Jurkat, Clone E6-1 (cell line): ENCODE results near the gene SMIM12.
"Not testable (repeated sequence)": the region's sequence is repeated elsewhere in the genome, so short reads cannot be mapped to it uniquely, and the experiment has no call there.

Source experiments
- DNase-seq: peaks from one replicate; pipeline ENCODE4 v3.0.0-alpha.2; 2011; ENCODE audit warnings: low read depth, low spot score
- H3K4me3 ChIP-seq: 2 replicates; pipeline ENCODE4 v1.5.1; 2011; ENCODE audit warnings: mild to moderate bottlenecking, low read length, control low read depth, moderate library complexity

The SMIM12 gene

DNA sequence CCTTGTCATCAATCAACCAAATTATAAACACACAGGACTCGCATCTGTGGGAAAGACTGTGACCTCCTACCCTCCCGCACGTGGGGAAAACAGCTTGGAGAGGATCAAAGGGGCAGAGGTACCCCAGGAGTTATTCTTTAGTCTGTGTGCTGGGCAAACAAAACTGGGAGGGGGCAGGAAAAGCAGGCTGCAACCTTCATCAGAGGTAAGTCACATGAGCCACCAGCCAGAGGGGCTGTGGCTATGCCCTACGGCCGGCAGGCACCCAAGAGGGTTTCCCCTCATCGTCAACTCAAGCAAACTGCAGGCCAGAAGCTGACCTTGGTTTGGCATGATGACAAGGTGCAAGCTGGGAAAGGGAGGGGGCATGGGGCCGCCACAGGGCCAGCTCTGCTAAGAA lies 12.5 kb downstream of the SMIM12 start:
- DNase-seq: no peak
- no peak overlapping the region for H3K4me3 ChIP-seq

DNA sequence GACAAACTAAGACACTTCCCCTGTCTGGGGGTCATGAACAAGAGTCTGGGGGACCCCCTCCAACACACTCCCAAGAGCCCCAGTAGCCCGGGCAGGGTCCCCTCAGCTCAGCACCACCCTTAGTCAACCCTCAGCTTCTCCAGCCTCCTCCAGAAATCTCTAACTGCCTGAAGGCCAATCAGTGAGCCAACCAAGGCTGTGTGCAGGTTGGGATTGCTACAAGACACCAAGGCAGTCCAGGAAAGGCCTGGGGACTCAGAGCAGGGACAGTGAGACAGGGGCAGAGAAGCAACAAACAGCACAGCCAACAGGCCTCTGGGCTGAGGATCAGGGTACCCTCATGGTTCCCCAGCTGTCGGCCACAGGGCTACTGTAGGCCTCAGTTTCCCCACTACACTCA lies 13.3 kb downstream of the SMIM12 start:
- no peak for DNase-seq
- H3K4me3 ChIP-seq: no peak overlapping the region

DNA sequence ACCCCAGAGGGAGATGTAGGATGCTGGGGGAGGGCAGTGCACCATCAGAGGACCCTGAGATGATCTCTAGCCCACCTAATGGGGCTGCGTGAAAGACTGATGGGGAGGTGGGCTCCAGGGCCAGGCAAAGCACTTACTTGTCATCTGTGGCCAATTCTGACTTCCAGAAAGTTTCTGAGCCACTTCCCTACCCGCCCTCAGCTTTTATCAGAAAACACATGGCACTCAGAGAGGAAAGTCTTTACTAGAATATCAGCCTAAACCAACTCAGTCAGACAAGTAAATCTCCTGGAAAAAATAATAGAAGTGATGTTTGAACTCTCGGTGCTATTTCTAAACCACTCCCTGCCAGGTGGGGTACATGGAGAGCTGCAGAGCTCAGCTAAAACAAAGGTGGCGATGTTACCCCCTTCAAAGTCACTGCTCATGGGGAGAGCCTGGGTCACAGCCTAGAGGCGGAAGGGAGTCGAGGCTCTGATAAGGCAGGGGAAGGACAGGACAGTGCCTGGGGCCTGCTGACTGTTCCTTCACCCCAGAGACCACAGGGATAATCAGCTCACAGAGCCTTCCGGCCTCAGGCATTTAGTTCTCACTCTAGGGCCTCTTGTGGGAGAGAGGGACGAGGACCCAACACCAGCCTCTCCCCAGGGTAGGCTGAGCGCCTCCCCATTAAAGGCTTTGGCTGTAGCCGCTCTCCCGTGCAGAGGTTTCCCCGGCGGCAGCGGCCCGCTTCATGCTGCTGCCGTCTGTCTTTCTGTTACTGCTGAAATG lies 14.2 kb downstream of the SMIM12 start:
- DNase-seq: no peak
- no peak overlapping the region for H3K4me3 ChIP-seq

DNA sequence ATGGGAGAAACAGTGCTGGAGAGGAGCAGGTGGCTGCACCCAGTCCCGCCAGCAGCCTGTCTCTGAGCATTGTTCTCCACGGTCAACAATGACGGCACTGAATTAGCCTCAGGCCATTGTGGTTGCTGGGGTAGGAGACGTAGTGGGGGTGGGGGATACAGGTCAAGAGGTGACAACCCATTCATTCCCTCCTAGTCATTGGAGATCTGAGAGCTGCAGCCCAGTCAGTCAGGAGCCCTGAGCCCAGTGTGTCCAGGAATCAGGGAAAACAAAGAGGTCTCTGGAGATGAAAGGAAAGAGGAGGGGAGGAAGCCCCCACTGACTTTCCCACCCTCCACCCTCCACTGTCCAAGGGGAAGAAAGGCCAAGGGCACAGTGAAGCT lies 15.3 kb downstream of the SMIM12 start:
- DNase-seq: no peak
- no peak overlapping the region for H3K4me3 ChIP-seq

DNA sequence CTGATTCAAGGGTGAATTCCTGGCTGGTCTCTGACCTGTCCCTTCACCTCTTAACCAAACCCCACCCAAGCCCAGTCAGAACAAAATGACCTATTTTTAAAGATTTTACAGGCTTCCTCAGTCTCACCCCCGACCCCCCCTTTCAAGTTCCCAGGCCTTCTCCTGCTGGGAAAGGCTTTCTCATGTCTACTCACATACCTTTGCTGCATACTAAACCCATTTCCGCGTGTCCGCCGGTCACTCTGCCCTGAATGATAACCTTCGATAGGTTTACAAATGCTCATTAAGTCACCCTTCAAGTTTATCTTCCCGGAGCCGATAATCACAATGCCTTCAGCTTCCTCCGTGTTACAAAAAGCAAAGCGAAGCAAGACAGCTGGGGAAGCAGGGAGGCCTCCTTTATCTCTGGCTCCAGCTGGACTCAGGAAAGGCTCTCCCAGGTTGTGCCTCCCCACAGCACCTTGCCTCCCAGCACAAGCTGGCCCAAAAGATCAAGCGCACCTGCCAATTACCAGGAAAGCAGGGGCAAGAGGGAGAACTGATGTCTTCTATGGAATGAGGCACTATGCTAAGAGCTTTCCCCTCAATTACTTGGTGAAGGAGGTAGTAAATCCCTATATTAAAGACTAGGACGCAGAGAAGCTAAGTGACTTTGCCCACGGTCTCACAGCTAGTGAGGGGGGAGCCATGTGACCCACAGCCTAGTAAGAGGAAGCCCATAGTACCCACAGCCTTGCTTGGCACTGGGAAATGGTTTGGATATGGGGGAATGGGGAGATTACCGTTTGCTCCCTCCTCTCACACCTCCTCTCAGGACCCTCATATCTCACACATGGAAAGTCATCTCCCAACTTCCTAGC lies 15.9 kb downstream of the SMIM12 start:
- no peak overlapping the region for H3K4me3 ChIP-seq
- DNase-seq: no peak

DNA sequence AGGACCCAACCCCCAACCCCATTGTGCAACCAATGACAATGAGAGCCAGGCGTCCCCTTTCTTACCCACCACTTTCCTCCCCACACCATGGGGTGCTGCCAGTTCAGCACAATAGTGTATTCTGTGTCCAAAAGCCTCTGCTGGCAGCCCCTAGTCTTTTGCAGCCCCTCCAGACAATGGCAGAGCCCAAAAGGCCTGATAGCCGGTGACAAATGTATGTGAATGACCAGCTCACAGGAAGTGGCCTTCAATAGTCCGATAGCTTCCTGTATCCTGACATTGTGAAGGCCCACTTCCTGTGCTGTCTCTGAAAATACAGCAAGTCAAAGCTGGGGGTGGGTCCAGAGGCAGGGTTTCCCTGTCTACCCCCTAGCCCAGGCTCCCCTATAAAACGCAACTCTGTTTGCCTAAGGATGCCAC lies 16.6 kb downstream of the SMIM12 start:
- DNase-seq: no peak
- H3K4me3 ChIP-seq: no peak overlapping the region

DNA sequence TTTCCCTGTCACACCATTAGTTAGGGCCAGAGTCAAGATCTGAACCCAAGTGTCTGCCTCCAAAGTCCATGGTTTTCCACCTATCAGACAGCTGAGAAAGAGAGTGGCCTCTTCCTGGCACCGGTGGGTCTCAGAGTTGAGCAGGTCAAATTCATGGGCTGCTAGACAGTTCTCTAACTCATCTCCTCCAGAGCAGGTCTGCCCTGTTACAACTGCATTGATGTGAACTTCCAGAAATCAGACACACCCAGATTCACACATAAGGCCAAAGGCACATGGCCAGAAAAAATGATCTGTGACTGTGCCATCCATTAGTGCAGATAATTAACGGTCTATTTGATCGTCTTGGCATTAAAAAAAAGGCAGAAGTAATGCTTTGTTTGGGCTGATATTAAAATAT lies 17.5 kb downstream of the SMIM12 start:
- DNase-seq: no peak
- H3K4me3 ChIP-seq: no peak overlapping the region

DNA sequence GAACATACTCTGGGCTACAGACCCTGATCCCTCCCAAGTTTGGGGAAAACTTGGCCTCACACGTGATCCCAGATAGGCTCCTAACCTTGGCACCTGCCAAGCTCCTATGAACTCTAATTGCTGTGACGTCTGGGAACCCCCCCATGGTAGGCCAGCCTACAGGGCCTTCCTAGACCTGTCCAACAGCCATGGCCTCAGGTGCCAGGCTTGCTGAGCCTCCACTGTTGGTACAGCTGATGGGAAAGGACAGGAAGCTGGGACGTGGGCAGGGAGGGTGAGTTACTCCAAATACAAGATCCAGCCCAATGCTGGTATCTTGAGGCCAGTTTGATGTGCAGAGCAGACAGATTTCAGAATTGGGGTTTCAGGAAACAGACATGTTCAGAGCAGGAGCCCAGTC lies 19.1 kb downstream of the SMIM12 start:
- H3K4me3 ChIP-seq: no peak overlapping the region
- no peak for DNase-seq

DNA sequence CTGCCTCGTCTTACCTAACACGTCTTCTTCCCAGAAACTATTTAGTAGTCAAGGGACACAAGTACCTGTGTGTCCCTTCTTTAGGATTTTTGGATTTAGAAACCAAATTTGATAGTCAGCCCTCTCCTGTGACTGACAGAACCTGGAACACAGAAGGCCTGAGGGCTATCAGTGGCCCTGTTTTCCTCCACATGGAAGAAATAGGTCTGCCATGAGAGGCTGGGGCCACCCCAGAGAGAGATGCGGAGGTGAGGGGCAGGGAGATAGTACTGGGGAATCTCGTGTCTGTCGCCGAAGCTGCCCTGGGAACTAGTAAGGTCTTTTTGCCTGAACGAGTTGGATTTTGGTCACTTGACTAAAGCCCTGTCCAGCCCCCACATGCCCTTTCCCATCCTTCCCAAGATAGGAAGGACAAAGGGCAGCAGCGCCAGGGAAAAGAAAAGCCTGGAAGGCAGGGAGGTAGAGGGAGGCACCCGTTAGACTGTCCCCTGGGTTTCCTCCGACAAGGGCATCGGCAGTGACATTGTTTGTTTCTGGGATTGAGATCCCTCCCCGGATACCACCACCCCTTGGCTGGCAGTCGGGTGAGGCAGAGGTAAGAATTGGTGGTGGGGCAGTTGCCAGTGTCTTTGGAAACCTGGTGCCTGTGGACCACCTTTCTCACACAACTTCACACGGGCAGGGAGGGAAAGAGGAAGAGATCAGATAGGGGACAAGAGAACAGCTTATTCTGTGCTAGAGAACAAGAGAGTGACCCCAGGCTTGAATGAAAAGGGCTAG lies 19.8 kb downstream of the SMIM12 start:
- DNase-seq: no peak
- H3K4me3 ChIP-seq: no peak overlapping the region

DNA sequence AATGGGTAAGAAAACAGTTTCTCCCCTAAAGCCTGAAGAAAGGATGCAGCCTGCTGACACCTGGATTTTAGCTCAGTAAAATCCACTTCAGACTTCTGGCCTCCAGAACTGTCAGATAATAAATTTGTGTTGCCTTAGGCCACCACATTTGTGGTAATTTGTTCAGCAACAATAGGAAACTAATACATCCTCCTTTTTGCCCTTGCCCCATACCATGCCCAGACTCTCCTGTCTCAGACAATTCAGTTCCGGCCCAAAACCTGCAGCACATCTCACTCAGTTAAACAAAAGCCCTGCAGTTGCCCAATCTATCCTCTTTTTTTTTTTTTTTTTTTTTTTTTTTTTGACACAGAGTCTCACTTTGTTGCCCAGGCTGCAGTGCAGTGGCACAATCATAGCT lies 25.8 kb downstream of the SMIM12 start:
- H3K4me3 ChIP-seq: no peak overlapping the region
- no peak for DNase-seq

DNA sequence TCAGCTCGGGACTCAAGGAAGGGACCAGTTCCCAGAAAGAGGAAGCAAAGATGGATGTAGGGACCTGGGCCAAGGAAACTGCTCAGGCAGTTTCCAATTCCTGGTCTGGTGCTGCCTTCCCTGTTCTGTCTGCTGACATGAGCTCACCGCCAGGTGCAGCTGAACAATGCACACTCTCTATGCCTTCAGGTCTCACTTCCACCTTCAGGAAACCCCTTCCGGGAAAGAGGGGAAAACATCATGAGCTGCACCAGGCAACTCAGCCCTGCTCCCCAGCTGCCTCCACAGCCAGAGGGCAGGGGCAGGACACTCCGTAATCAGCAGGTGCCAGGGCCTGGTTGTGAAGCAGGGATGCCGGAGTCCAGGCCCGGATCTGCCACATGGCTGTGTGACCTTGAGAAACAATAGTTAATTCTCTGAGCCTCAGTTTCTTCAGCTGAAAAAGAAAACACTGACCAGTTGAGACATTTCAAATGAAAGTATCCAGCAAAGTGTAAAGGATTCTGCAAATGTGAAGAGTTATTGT lies 27.8 kb downstream of the SMIM12 start:
- no peak overlapping the region for H3K4me3 ChIP-seq
- DNase-seq: no peak

DNA sequence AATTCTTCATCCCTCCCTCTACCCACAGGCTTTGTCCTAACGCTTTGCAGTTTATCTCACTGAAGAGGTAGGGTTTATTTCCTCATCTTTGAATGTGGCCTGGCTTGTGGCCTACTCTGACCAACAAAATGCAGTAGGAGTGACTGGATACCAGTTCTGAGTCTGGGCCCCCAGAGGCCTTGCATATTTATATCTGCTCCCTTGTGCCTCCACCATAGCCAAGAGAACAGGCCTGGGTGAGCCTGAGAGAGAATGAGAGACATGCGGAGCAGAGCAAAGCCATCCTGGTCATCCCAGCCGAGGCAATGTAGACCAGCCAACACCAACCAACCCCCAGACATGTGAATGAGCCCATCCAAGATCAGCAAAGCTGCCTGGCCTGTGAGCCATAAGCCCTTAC lies 30.3 kb downstream of the SMIM12 start:
- no peak for DNase-seq
- H3K4me3 ChIP-seq: no peak overlapping the region

DNA sequence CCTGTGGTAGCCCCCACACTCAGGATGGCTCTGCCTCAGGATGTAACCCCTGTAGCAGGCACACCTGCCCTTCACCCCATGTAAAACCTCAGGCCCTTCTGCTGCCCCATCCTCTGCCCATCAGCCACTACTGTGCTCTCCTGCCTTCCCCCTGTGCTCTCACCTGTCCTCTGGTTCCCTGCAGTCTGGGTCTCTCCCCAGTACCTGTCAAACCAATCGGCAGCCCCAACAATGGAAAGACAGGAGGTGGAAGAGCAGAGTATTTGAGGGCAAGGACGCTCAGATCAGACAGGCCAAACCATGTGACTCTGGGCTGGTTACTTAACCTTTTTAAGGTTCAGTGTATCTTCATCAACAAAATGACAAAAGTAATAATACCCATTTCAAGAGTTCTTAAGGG lies 30.9 kb downstream of the SMIM12 start:
- no peak overlapping the region for H3K4me3 ChIP-seq
- DNase-seq: no peak

DNA sequence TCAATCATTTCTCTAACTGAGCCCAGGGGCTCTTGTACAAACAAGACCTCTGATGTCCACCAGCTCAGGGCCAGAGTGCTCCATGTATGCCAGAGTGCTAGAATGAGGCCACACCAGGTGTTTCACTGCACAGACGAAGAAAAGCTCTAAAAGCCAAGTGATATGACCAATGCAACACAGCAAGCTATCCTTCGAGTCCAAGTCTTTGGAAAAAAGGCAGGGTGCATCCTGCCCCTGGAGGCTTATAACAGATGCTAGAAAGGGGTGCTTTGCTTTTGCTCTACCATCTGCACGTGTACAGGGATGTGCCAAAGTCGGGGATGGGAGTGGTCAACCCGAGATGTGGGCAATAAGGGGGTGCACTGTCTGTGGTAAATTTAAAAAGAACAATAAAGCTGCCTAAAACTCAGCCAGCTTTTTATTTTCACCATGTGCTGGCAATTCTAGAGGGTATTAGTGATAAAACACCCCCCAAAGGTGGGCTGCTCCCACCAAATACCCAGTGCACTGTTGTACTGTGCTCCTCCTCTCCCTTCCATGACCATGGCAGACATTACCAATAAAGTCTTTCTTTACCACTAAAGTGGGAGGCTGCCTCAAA lies 32.1 kb downstream of the SMIM12 start:
- H3K4me3 ChIP-seq: no peak overlapping the region
- no peak for DNase-seq

DNA sequence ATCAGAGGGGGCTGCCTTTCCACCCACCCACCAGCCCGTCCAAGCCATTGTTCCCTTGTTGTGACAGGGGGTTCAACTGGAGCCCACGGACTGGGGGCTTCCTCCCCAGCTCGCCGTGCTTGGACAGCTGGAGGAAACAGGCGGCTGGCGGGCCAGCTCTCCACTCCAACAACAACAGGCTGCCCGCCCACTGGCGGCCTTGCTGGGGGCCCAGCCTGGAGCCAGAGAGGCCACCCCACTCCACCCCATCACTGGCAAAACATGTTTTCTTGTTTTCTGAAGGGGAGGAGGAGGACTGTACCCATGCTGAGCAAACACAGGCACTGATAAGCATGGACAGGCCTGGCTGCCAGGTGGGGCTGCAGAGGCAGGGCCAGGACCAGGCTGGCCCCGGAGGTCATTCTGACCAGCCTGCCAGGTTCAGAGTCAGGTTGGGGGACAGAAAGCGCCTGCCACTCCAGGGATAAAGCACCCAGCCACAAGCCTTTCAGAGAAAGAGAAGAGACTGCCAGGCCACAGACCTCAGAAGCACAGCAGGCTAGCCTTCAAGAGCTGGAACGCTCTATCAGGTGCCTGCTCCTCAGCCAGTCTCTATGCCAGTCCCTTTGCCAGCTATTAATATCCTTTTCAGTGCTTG lies 34.0 kb downstream of the SMIM12 start:
- no peak for DNase-seq
- no peak overlapping the region for H3K4me3 ChIP-seq

DNA sequence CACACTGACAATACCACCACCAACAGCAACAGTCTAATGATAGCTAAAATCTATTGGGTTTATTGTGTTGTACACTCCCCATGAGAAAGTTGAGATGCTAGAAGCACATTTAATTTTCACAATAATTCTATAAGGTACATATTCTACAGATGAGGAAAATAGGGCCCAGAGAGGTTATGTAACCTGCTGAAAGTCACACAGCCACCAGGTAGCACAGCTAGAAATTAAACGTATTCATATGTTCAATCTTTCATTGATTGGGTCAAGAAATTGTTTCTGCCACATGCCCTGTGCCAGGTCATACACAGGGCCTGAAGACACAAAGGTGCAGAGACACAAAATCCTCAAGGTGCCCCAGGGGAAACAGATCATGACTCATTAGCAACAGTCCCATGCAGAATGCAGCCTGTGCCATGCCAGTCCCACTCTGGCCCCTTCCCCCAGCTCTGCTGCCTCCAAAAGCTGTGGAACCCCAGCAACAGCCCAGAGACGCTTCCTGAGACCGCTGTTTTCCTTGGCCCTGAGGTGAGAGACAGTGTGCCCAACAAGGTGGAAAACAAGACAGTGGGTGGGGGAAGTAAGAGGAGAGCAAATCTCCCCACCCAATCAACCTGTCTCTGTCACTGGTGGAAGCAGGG lies 34.6 kb downstream of the SMIM12 start:
- DNase-seq: no peak
- no peak overlapping the region for H3K4me3 ChIP-seq

DNA sequence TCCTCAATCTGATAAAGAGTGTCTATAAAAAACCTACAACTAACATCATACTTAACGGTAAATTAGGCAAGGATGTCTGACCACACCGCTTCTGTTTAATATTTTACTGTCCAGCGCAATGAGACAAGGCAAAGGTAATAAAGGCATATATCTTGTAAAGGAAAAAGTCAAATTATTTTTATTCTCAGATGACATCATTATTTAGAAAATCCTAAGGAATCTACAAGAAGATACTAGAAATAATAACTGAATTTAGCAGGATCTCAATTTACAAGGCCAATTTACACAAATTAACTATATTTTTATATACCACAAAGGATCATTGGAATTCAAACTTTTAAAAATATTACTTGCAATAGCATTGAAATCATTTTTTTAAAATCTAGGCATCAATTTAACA lies 37.3 kb downstream of the SMIM12 start:
- no peak overlapping the region for H3K4me3 ChIP-seq
- no peak for DNase-seq

DNA sequence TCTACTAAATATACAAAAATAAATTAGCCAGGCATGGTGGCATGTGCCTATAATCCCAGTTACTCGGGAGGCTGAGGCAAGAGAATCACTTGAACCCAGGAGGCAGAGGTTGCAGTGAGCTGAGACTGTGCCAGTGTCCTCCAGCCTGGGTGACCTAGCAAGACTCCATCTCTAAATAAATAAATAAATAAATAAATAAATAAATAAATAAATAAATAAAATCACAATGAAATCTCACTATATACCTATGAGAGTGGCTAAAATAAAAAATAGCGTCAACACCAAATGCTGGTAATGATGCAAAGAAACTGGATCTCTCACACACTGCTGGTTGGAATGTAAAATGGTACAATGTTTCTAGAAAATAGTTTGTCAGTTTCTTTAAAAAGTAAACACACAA lies 40.7 kb downstream of the SMIM12 start:
- not testable (repeated sequence) for DNase-seq, H3K4me3 ChIP-seq
